HG02938 (cell line): ENCODE measurements around the gene SNCAIP.

Experiments
- ATAC-seq: cut with Tn5 transposase; IDR thresholded peaks from one replicate; pipeline ENCODE4 v1.9.1; 2021; ENCODE audit warnings: mild to moderate bottlenecking, moderate library complexity; ENCODE audit not compliant: unreplicated experiment

Gene SNCAIP

GRCh38 chr5:122311961-122312590, at the start of gene SNCAIP:
Gene SNCAIP (plus strand): TSS chr5:122312237. CDS start chr5:122391135, 78,898 bp downstream.
- ATAC-seq = no peak

- ATAC-seq = no peak
Observed at GRCh38 chr5:122263352-122264030, 48.5 kb upstream of the SNCAIP start.

DNA sequence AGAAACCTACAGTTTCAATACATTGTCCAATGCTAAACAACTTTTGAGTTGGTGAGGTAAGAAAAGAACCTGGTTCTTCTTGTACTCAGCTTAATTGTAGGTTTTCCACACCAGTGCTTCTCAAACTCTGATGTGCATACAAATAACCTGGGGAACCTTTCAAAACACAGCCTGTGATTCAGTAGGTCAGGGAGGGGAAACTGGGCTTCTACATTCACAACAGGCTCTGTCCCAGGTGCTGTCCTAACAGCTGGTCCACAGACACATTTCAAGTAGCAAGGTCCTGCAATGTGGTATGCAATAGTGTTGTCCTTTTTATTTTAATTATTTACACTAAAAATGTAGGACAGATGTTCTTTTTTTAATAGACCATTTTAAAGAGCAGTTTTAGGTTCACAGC, 47.4 kb upstream of the SNCAIP start:
- no peak for ATAC-seq

- ATAC-seq = no peak
Observed at GRCh38 chr5:122267185-122267584, 44.9 kb upstream of the SNCAIP start.

DNA sequence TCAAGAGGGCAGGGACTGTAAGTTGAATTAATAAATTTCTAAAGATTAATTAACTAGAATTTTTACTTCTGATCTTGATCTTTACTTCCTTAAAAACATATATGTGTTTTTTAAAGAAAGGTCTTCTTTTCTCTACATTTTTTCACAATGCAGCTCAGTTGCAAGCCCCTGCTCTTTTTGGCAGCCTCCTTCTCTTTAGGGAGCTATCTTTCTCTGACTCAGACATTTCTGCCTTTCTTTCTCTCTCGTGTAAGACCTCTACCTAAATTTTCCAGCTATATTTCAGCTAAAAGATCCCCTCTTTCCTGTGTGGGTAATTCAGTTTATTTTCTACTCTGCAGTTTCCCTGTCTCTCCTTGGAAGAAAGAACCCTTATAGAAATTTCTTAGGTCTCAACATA, 38.3 kb upstream of the SNCAIP start:
- no peak for ATAC-seq

GRCh38 chr5:122283592-122283991, 28.4 kb upstream of the SNCAIP start:
- ATAC-seq = no peak

GRCh38 chr5:122286541-122286940, 25.5 kb upstream of the SNCAIP start:
- no peak for ATAC-seq

- no peak for ATAC-seq
Observed at GRCh38 chr5:122287101-122287500, 24.9 kb upstream of the SNCAIP start.

GRCh38 chr5:122291000-122291901, 20.8 kb upstream of the SNCAIP start:
- no peak for ATAC-seq

DNA sequence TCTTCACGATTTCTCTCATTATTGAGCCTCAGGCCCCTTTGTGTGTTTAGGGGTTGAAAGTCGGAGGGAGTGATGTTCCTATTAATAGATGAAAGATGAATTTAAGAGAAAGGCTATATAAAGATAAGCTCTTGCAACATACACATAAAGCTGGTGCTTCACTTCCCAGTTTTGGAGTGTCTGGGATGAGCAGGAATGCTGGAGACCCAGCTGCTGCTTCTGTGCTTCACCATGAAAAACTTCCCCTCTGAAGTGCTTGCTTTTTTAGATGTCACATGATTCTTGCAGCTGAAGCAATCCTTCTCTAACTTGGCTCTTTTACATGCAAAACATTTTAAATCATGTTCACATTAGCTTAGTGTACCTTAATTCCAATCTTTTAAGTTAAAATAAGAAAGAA, 19.7 kb upstream of the SNCAIP start:
- ATAC-seq = no peak

DNA sequence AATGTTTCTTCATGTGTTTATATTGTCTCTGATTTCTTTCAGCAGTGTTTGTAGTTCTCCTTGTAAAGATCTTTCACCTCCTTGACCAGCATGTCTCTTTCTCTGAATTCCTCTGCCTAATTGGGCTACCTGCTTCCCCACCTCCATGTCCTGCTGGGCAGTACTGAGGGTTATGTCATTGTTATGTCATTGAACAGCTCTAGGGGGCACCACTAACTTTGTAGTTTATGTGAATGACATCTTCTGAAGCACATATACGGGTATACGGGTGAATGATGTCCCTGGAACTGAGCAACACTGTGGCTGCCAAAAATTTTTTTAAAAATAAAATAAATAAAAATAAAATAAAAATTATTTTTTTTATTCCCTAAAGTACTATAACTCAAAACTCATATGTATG, 16.9 kb upstream of the SNCAIP start:
- peak; percentile 58 for ATAC-seq

DNA sequence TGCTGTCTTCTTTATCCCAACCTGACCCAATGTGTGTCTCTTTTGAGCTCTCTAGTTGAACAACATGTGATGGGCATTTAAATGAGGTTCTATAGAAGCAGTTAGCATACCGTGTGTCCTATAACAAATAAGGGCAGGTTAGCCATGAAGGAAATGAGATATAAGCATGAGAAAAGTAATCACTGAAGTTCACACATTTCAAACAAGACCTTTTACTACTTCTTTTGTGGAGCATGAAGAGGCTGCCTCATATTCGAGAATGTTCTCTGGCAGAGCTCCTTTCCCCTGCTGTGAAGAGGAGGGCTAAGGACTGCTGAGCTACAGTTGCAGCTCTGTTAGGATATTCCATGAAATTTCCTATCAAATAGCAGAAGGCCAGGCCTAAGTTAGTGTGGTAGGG, 15.2 kb upstream of the SNCAIP start:
- no peak for ATAC-seq

DNA sequence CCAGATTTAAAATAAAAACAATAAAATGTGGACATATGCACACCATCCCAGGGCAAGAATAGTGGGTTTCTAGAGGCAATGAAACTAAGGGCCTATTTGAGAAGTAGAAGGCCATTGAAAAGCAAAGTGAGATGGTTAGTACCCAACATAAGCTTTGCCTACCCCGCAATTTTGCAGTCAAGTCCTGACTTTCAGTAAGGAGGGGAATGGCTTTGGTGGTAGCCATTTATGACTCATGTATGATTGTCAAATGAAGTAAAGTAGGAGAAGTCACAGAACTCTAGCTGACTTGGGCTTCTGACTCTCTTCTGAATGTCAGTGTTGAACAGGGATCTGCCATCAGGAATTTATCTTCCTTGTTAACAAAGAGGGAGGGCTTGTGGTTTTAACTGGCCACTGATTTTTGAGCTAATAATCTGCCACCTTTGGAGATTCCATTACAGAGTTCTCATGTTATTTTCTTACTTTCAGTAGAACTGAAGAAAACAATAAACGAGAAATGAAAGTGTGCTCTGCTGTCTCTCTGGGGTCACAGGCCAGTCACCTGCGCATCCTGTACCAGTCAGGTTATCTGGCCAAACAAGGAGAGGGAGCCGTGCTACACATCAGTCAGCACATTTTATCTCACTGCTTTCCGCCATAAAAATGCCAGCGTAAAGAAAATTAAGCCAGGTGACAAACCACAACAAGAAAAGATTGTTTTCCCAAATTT, 14.3 kb upstream of the SNCAIP start:
- ATAC-seq = peak; percentile 75

GRCh38 chr5:122300374-122300773, 11.7 kb upstream of the SNCAIP start:
- no peak for ATAC-seq

GRCh38 chr5:122301016-122301415, 11.0 kb upstream of the SNCAIP start:
- ATAC-seq = no peak

GRCh38 chr5:122304471-122305215, 7.4 kb upstream of the SNCAIP start:
- no peak for ATAC-seq

- no peak for ATAC-seq
Observed at GRCh38 chr5:122306461-122306860, 5.6 kb upstream of the SNCAIP start.

- no peak for ATAC-seq
Observed at GRCh38 chr5:122310889-122311288, 1.1 kb upstream of the SNCAIP start.

DNA sequence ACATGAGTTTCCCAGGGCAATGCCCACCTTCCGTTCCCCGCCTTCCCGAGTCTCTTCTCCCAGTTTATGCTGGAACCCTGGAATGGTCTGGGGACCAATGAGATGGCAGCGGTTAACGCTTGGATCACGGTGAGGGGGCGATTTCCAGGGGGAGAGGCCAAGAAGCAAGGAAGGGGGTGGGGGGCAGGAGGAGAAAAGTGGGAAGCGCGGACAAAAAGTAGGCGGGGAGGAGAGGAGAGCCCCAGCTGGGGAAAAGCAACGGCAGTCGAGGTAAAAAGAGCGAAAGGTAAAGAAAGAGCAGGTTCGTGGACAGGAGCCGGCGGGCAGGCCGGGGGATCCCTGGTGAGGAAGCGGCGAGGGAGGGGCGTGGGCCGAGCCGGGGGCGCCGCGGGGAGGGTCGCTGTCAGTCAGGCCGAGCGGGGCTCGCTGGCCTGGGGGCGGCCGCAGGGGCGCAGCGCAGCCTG, 508 bp upstream of the SNCAIP start:
- ATAC-seq = no peak
